Measurements from ENCODE around the gene GAS5. TPM values are rescaled to one million over a fixed set of nuclear protein-coding genes. Genes with fewer than 3 reads are reported as not detected.

Gene GAS5
- total RNA-seq, 2 experiments from 2014 or later: 878 to 1,203 TPM

DNA sequence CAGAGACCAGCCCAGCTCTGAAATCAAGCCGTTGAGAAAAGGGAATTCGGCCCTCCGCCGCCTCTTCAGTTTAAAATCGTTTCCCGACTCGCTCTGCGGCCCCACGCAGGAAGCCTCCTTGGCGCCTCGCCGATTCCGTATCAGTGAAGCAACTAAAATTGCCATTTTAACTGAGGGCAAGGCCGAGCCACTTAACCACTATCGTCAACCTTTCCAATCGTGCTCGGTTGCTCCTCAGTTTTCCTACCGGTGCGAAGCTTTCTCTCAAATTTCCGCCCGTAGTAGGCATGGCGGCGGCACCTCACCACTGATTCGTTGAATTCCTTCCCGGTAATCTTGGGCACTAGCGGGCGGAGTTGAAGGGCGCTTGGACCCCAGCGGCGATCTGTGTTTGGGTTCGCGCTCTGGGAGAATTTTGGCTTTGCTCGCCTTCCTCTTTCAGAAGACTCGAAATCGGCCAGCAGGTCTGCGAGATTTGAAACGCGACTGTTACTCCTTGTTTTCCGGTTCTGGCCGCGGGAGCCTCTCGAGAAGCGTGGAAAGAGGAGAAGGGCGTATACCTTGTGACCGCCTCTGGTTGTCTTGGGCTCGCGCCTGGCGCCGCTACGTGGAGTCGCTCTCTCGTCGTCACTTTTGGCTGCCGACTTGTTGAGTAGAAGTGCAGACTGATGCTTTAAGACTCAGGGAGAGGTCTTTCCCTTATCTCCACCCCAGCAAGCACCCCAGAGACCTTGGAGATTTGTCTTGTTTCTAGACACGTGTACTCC is 43.3 kb downstream of the GAS5 start, which contains the start of the genes CENPL and DARS2:
TSS of gene CENPL (minus strand) at position 569 of the 767 bp plus-strand sequence. CDS start 13,584 bp downstream, outside the sequence.
TSS of gene DARS2 (plus strand) at position 359 of the 767 bp plus-strand sequence. CDS start 557 bp downstream, outside the sequence.
- intact Hi-C loops (cut with DNase I, micrococcal nuclease): loop anchor here (1.0 to 5.0 kb wide), 13 partner anchors 44 to 1292 kb away; partner anchors contain the start of genes KLHL20 (in 2 of the 2), PRDX6 (in 2 of the 2), ZBTB37 (in 2 of the 2) and RABGAP1L (in 1 of the 2)
- ChIA-PET CTCF (interaction anchor here (0.6 to 2.4 kb wide), 8 partner anchors 10 to 1080 kb away, joined by 3 to 17 read pairs (median 4); partner anchors contain the start of genes PRDX6 and ZBTB37), POLR2A (interaction anchor here (0.6 to 1.5 kb wide), 10 partner anchors 12 to 395 kb away, joined by 3 to 15 read pairs (median 5); partner anchors contain the start of genes GAS5, KLHL20 and ZBTB37)
- peak; percentile 94 for DNase-seq
- H3K27me3 Mint-ChIP-seq: no peaks in the 10 kb centered on the region
- peak within 1 kb of the TSS; percentile 94 for H3K4me3 Mint-ChIP-seq
- ATAC-seq: peak; percentile 86
- H3K4me1 Mint-ChIP-seq: peaks cover 55% of the 10 kb centered on the region
- H3K27ac Mint-ChIP-seq: peak within 1 kb of the TSS; percentile 99
- H3K9me3 Mint-ChIP-seq (ENCODE audit: low read depth): no peaks in the 10 kb centered on the region
- H3K36me3 Mint-ChIP-seq (ENCODE audit: low read depth): peaks cover 39% of the 10 kb centered on the region

DNA sequence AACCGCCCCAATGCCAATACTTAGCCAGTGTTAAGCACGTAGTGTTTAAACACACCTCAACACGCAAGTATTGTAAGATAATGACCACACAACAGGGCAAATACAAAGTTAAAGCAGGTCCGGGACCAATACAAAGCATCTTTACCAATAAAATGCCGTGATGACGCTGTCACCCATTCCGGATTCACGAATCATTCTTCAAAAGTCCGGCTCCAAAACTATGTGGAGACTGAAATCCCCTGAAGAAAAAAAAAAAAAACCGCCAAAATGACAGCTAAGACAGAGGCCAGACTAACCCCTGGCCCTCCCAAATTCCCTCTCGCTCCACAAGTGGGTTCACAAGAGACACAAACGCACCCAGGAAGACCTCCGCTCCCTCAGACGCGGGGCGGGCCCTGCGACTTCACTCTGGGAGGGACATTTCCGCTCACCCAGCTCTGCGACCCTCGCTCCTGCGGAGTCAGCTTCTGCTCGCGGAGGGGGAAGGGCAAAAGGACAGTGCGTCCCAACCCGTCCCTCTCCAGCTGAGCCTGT is 43.9 kb downstream of the GAS5 start:
- ATAC-seq (peak; percentile 40), DNase-seq (no peak)
- Mint-ChIP-seq H3K27ac (peak overlapping the region; percentile 99), H3K9me3 (ENCODE audit: low read depth) (no peaks in the 10 kb centered on the region), H3K27me3 (no peaks in the 10 kb centered on the region), H3K36me3 (ENCODE audit: low read depth) (peaks cover 37% of the 10 kb centered on the region), H3K4me3 (peak overlapping the region; percentile 94), H3K4me1 (peaks cover 52% of the 10 kb centered on the region)
- ChIA-PET POLR2A (interaction anchor here (0.6 to 1.5 kb wide), 10 partner anchors 13 to 394 kb away, joined by 3 to 15 read pairs (median 5); partner anchors contain the start of genes GAS5, KLHL20 and ZBTB37), CTCF (interaction anchor here (0.7 to 2.4 kb wide), 6 partner anchors 10 to 394 kb away, joined by 3 to 10 read pairs (median 4); partner anchors contain the start of genes PRDX6 and ZBTB37)
- intact Hi-C loops (cut with DNase I, micrococcal nuclease): loop anchor here (1.0 to 5.0 kb wide), 13 partner anchors 44 to 1292 kb away; partner anchors contain the start of genes KLHL20 (in 2 of the 2), PRDX6 (in 2 of the 2), ZBTB37 (in 2 of the 2) and RABGAP1L (in 1 of the 2)

DNA sequence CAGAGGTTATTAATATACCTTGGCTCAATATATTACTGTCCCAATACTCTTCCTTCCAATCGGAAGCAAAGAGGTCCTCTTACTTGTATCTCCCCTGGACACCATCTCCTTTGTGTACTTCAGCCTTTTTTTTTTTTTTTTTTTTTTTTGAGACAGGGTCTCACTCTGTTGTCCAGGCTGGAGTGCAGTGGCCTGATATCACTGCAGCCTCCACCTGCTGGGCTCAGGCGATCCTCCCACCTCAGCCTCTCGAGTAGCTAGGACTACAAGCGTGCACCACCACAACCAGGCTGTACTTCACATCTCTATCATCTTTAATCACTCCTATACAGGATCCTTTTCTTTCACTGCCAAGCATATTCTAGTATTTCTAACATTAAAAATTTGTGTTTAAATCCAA is 46.1 kb downstream of the GAS5 start:
- Mint-ChIP-seq H3K9me3 (ENCODE audit: low read depth) (no peaks in the 10 kb centered on the region), H3K36me3 (ENCODE audit: low read depth) (peaks cover 39% of the 10 kb centered on the region), H3K4me1 (peaks cover 36% of the 10 kb centered on the region), H3K27ac (no peak overlapping the region), H3K4me3 (no peak overlapping the region), H3K27me3 (no peaks in the 10 kb centered on the region)
- ChIA-PET CTCF (interaction anchor here (0.6 to 1.3 kb wide), 3 partner anchors 54 to 344 kb away, joined by 3 to 4 read pairs (median 3); no protein-coding TSS in a partner anchor), POLR2A (no interaction called here)
- intact Hi-C loops (cut with DNase I, micrococcal nuclease): loop anchor here in 1 of 2 experiments (5.0 kb wide), 2 partner anchors 1074 to 1181 kb away; no protein-coding TSS in a partner anchor
- DNase-seq: no peak
- ATAC-seq: no peak

DNA sequence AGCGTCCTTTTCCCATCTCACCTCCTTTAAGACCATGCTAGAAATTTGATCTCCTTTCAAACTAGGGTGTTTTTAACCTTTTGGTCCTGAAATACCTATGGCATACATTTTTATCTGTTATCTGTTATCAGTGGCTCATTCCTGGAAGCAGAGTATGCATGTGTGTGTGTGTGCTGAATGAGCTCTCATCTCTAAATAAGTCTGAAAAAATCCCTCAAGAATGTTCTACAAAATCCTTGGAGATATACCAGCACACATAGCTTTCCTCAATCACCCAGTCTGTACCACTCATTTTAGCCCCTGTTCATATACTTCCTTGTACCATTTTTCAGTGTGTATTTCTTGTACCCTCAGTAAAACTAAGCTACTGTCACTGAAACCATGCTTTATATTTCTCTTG is 49.3 kb downstream of the GAS5 start:
- no peak overlapping the region for H3K4me3 Mint-ChIP-seq
- ChIA-PET POLR2A (interaction anchor here (0.8 kb wide), 1 partner anchor 205 kb away, joined by 3 read pairs; no protein-coding TSS in a partner anchor), CTCF (interaction anchor here (1.4 kb wide), 1 partner anchor 36 kb away, joined by 3 read pairs; no protein-coding TSS in a partner anchor)
- H3K4me1 Mint-ChIP-seq: peaks cover 39% of the 10 kb centered on the region
- ATAC-seq (no peak), DNase-seq (no peak)
- no peaks in the 10 kb centered on the region for H3K27me3 Mint-ChIP-seq
- intact Hi-C loops (cut with DNase I, micrococcal nuclease): no loop called here
- no peak overlapping the region for H3K27ac Mint-ChIP-seq
- peaks cover 43% of the 10 kb centered on the region for H3K36me3 Mint-ChIP-seq (ENCODE audit: low read depth)
- no peaks in the 10 kb centered on the region for H3K9me3 Mint-ChIP-seq (ENCODE audit: low read depth)

Other genes starting within 250 kb of the GAS5 start
- gene TEX50, start 232.7 kb downstream of the GAS5 start, total RNA-seq: not detected
- gene ANKRD45, start 198.1 kb downstream of the GAS5 start, total RNA-seq: under 1 TPM in 1 of 2 experiments, not detected in 1; 0.11 TPM
- 10 to 100 TPM; 11.1 to 14.1 TPM for gene KLHL20, start 153.0 kb downstream of the GAS5 start, total RNA-seq
- gene DARS2, start 43.3 kb downstream of the GAS5 start, total RNA-seq: 10 to 100 TPM; 57.2 to 62.0 TPM
- 10 to 100 TPM; 26.1 to 27.2 TPM for gene CENPL, start 43.1 kb downstream of the GAS5 start, total RNA-seq
- 1 to 10 TPM; 7.7 to 7.9 TPM for gene ZBTB37, start 391 bp upstream of the GAS5 start, total RNA-seq
- gene SERPINC1, start 49.3 kb upstream of the GAS5 start, total RNA-seq: under 1 TPM in 1 of 2 experiments, not detected in 1; 0.25 TPM
- 10 to 100 TPM; 27.3 to 37.0 TPM for gene RC3H1, start 154.4 kb upstream of the GAS5 start, total RNA-seq